Activated T-cell treated with anti-CD3 and anti-CD28 coated beads, Interleukin-2, amount 50 U/mL, for 4 hours (primary cell): ENCODE data around the gene PITPNB. TPM values are rescaled to one million over a fixed set of nuclear protein-coding genes. Genes with fewer than 3 reads are reported as not detected.

ENCODE experiments used
- ATAC-seq, 2 donors: fragments of 200-7000 bp; cut with Tn5 transposase; one replicate each; pipeline ENCODE4 v1.10.0; 2021
- DNase-seq: peaks from one replicate; pipeline ENCODE4 v3.0.0-alpha.2; 2020
- H3K27me3 Mint-ChIP-seq: one replicate; pipeline ENCODE4 v1.8.0; 2021; ENCODE audit warnings: low read depth, mixed read lengths
- H3K36me3 Mint-ChIP-seq: one replicate; pipeline ENCODE4 v1.8.0; 2022; ENCODE audit warnings: mixed read lengths; ENCODE audit not compliant: insufficient read depth
- H3K4me1 Mint-ChIP-seq: one replicate; pipeline ENCODE4 v1.8.0; 2021; ENCODE audit warnings: low read depth, mixed read lengths
- H3K4me3 Mint-ChIP-seq: one replicate; pipeline ENCODE4 v1.8.0; 2021; ENCODE audit warnings: mild to moderate bottlenecking, moderate library complexity, mixed read lengths
- H3K9me3 Mint-ChIP-seq: one replicate; pipeline ENCODE4 v1.8.0; 2021; ENCODE audit warnings: mixed read lengths
- total RNA-seq, 3 donors: library from RNA; stranded (reverse); gene quantifications; one replicate each; pipeline ENCODE4 v1.2.1, GENCODE V29; 2021

The PITPNB gene
- total RNA-seq, 3 donors from 2014 or later, result 134 to 151 (median 149) TPM

DNA sequence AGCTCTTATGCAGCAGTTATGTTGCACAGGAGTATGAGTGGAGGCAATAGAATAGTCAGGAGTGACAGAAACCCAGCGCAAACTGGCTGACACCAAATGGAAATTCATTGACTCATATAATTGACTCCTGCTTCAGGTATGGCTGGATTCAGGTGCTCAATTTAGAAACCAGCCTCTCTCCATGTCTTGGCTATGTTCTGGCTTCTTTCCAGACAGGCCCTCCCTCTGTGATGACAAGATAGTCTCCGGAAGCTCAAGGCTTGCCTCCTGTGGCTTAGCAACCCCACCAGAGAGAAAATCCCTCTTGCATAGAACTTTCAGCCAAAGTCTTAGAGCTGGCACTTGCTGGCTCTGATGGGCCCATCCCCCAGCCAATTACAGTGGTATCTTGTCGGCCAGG, 89.4 kb downstream of the PITPNB start:
- H3K27me3 Mint-ChIP-seq, result no peaks in the 10 kb centered on the region
- H3K9me3 Mint-ChIP-seq, result no peaks in the 10 kb centered on the region
- H3K4me3 Mint-ChIP-seq, result no peak overlapping the region
- H3K4me1 Mint-ChIP-seq, result peaks cover 12% of the 10 kb centered on the region
- ATAC-seq (no peak), DNase-seq (no peak)
- H3K36me3 Mint-ChIP-seq, result peaks cover 3% of the 10 kb centered on the region

DNA sequence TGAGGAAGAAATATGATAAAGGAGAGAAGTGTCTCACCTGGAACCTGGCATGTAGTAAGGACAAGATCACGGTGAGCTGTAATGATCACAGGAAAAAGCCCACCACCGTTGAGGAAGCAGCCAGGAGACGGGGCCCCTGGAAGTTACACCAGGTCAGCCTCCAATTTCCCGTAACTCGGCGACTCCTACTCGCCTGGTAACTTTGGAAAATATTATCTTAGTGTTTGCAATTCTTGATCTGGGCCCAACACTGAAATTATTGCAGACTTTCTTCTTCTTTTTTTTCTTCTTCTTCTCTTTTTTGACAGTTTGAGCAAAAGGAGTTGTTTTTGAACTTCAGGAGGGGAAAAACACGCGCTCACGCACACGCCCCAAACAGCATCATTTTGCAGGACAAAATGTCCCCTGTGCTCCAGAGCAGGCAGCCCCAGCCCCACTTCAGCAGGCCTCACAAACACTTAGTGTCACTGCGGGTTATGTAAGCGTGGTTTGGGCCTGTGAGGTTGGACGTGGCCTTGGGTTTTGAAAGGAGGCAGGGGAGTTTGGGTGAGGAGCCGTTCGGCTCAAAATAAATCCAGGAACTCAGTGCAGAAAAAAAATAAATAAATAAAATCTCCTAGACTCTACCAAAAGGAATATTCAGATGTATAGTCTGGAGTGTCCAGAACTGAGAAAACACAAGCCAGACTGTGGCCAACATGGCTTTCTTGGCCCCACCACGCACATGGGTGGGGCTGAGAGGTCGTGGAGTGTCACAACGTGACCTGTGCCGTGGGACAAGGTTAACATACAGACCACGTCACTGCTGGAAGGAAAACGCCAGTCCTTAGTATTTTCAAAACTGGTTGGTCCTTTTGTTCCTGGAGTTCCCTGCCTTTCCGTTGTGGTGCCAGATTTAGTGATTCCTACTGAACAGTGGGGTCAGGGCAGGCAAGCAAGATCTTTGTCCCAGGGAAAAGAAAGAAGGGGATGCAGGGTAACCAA, 91.2 kb downstream of the PITPNB start:
- H3K36me3 Mint-ChIP-seq, result peaks cover 3% of the 10 kb centered on the region
- no peak for DNase-seq
- peaks cover 12% of the 10 kb centered on the region for H3K4me1 Mint-ChIP-seq
- no peaks in the 10 kb centered on the region for H3K9me3 Mint-ChIP-seq
- H3K27me3 Mint-ChIP-seq, result no peaks in the 10 kb centered on the region
- no peak for ATAC-seq
- H3K4me3 Mint-ChIP-seq, result no peak overlapping the region

DNA sequence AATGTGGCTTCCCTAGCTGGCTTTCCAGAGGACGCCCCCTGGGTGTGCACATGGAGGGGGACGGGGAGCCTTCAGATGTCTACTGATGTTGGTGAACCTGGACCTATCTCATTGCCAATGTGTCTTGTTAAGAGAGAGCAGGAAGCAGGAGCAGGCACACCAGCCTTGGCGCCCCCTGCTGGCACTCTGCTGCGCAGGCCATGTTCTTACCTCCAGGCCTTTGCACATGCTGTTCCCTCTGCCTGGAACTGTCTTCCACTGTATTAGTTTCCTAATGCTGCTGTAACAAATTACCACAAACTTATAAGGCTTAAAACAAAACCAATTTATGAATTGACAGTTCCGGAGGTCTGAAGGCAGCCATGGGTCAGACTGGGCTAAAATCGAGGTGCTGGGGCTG, 93.9 kb downstream of the PITPNB start:
- Mint-ChIP-seq H3K4me1 (no peaks in the 10 kb centered on the region), H3K9me3 (no peaks in the 10 kb centered on the region), H3K27me3 (no peaks in the 10 kb centered on the region), H3K4me3 (no peak overlapping the region), H3K36me3 (peaks cover 3% of the 10 kb centered on the region)
- DNase-seq (no peak), ATAC-seq (no peak)

GRCh38 chr22:27823221-27823620, 95.8 kb downstream of the PITPNB start:
- Mint-ChIP-seq H3K27me3 (no peaks in the 10 kb centered on the region), H3K36me3 (peaks cover 3% of the 10 kb centered on the region), H3K4me3 (no peak overlapping the region), H3K9me3 (no peaks in the 10 kb centered on the region), H3K4me1 (no peaks in the 10 kb centered on the region)
- DNase-seq (no peak), ATAC-seq (no peak)

GRCh38 chr22:27820896-27821866, 97.9 kb downstream of the PITPNB start:
- no peaks in the 10 kb centered on the region for H3K4me1 Mint-ChIP-seq
- DNase-seq (no peak), ATAC-seq (no peak)
- no peaks in the 10 kb centered on the region for H3K9me3 Mint-ChIP-seq
- no peaks in the 10 kb centered on the region for H3K27me3 Mint-ChIP-seq
- peaks cover 3% of the 10 kb centered on the region for H3K36me3 Mint-ChIP-seq
- no peak overlapping the region for H3K4me3 Mint-ChIP-seq

- no peak for ATAC-seq
- no peaks in the 10 kb centered on the region for H3K36me3 Mint-ChIP-seq
- H3K9me3 Mint-ChIP-seq, result no peaks in the 10 kb centered on the region
- H3K4me3 Mint-ChIP-seq, result no peak overlapping the region
- H3K27me3 Mint-ChIP-seq, result peaks cover 2% of the 10 kb centered on the region
- H3K4me1 Mint-ChIP-seq, result no peaks in the 10 kb centered on the region
- no peak for DNase-seq
Observed at GRCh38 chr22:27816552-27816951, 102.5 kb downstream of the PITPNB start.

GRCh38 chr22:27815826-27816530, 103.1 kb downstream of the PITPNB start:
- H3K4me3 Mint-ChIP-seq, result no peak overlapping the region
- H3K4me1 Mint-ChIP-seq, result no peaks in the 10 kb centered on the region
- no peak for DNase-seq
- no peaks in the 10 kb centered on the region for H3K36me3 Mint-ChIP-seq
- H3K9me3 Mint-ChIP-seq, result no peaks in the 10 kb centered on the region
- H3K27me3 Mint-ChIP-seq, result peaks cover 2% of the 10 kb centered on the region
- no peak for ATAC-seq

DNA sequence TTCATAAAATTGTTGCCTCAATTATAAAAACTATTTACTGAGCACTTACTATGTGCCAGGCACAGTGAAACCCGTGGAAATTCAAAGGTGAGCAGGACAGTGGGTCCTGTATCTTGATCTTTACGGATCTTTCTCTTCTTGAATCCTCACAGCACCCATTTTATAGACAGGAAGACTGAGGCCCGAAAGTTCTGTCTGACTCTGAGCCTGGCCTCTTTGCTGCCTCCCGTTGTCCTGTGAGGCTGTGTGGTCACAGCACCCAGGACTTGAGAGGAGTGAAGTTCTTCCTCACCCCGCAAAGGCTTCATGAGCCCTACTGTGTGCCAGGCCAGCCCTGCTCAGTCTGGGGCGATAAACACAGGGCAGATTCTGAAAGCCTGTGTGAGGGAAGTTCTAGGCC, 104.1 kb downstream of the PITPNB start:
- Mint-ChIP-seq H3K27me3 (peaks cover 2% of the 10 kb centered on the region), H3K9me3 (no peaks in the 10 kb centered on the region), H3K36me3 (no peaks in the 10 kb centered on the region), H3K4me1 (no peaks in the 10 kb centered on the region), H3K4me3 (no peak overlapping the region)
- DNase-seq, result no peak
- ATAC-seq, result no peak

DNA sequence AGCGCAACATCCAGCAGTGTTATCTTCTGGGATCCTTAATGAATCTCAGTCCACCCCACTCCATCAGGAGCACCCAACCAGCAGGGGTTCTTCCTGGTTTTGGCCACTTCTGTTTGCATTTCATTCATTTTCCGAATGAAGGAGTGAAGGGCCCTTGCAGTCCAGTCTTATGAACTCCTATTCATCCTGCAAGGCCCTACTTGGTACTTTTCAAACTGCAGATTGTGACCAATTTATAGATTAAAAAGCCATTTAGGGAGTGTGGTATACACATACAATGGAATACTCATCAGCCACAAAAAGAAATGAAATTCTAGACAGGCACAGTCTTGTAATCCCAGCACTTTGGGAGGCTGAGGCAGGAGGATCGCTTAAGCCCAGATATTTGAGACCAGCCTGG, 107.3 kb downstream of the PITPNB start:
- ATAC-seq, result no peak
- no peaks in the 10 kb centered on the region for H3K9me3 Mint-ChIP-seq
- H3K4me1 Mint-ChIP-seq, result no peaks in the 10 kb centered on the region
- no peaks in the 10 kb centered on the region for H3K36me3 Mint-ChIP-seq
- H3K27me3 Mint-ChIP-seq, result peaks cover 5% of the 10 kb centered on the region
- no peak for DNase-seq
- no peak overlapping the region for H3K4me3 Mint-ChIP-seq

DNA sequence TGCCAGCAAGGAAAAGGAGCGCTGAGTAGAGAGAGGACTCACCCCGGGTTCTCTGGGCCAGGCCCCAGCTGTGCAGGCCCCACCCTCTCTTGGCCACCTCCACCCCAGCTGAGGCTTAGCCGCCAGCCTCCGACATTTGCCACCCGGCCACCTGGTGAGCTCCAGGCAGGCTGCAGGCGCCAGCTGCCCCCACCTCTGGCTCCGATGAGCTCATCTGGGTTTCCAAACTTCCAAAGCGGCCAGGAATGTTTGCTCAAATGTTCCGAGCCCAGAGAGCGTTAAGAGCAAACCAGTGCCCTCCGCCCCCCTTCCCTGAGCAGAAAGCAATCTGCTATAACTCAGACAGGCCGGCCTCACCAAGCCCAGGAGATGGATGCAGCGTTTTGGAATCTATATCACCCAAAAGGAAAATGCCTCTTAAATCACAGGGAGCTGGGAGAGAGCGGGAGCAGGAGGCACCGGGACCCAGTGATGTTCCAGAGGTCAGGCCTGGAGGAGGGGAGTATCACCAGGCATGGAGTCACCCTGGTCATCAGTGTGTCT, 108.4 kb downstream of the PITPNB start:
- DNase-seq, result no peak
- ATAC-seq, result no peak
- no peaks in the 10 kb centered on the region for H3K4me1 Mint-ChIP-seq
- H3K27me3 Mint-ChIP-seq, result peaks cover 6% of the 10 kb centered on the region
- no peak overlapping the region for H3K4me3 Mint-ChIP-seq
- H3K36me3 Mint-ChIP-seq, result no peaks in the 10 kb centered on the region
- no peaks in the 10 kb centered on the region for H3K9me3 Mint-ChIP-seq

- Mint-ChIP-seq H3K4me3 (no peak overlapping the region), H3K9me3 (no peaks in the 10 kb centered on the region), H3K27me3 (peaks cover 12% of the 10 kb centered on the region), H3K4me1 (peaks cover 5% of the 10 kb centered on the region), H3K36me3 (no peaks in the 10 kb centered on the region)
- DNase-seq (no peak), ATAC-seq (no peak)
Observed at GRCh38 chr22:27809700-27810608, 109.1 kb downstream of the PITPNB start.

DNA sequence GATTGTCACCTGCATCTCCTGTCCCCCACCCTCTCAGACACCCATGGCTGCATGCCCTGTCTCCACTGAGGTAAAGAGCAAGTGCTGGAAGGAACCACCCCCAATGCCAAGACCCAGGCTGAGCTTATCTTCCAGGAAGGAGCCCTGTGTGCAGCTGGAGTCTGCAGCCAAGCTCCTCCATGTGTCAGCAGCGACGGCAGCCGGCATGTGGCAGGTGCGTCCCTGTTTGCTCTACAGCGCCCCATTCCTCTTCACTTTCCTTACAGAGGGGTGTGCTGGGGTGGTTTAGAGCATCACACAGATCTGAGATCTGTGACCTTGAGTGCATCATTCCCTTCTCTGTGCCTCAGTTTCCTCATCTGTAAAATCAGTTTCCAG, 109.8 kb downstream of the PITPNB start:
- ATAC-seq, result no peak
- Mint-ChIP-seq H3K27me3 (peaks cover 19% of the 10 kb centered on the region), H3K4me1 (peaks cover 8% of the 10 kb centered on the region), H3K36me3 (no peaks in the 10 kb centered on the region), H3K4me3 (no peak overlapping the region), H3K9me3 (no peaks in the 10 kb centered on the region)
- DNase-seq, result no peak
